Measurements from ENCODE around the gene ENOX1.

DNA sequence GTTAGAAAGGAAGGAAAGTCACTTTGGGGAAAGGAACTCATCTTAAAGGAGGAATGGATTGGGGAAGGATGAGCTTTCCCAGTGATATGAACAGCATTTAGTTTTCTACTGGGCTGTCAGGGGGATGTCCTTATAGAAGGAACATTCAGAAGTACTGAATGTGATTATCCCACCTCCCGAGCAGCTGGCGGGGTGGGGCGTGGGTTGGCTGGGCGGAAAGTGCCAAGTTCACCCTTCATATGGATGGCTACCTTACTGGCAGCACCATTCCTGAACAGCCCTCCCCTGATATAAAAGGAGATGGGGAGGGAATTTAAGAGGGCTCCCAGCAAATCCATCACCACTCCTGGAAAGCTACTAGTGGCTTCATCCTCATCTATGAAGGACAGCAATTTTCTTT lies 572.6 kb downstream of the ENOX1 start:
- TF ChIP-seq, protein P1, sequence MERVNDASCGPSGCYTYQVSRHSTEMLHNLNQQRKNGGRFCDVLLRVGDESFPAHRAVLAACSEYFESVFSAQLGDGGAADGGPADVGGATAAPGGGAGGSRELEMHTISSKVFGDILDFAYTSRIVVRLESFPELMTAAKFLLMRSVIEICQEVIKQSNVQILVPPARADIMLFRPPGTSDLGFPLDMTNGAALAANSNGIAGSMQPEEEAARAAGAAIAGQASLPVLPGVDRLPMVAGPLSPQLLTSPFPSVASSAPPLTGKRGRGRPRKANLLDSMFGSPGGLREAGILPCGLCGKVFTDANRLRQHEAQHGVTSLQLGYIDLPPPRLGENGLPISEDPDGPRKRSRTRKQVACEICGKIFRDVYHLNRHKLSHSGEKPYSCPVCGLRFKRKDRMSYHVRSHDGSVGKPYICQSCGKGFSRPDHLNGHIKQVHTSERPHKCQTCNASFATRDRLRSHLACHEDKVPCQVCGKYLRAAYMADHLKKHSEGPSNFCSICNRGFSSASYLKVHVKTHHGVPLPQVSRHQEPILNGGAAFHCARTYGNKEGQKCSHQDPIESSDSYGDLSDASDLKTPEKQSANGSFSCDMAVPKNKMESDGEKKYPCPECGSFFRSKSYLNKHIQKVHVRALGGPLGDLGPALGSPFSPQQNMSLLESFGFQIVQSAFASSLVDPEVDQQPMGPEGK (CRISPR knock-in tag; IDR thresholded peaks at IDR 0.05; ENCODE audit: borderline replicate concordance) = no peak
- no peak for TF ChIP-seq ZC3H10 (CRISPR knock-in tag; IDR thresholded peaks at IDR 0.05)
- TF ChIP-seq, protein P2, sequence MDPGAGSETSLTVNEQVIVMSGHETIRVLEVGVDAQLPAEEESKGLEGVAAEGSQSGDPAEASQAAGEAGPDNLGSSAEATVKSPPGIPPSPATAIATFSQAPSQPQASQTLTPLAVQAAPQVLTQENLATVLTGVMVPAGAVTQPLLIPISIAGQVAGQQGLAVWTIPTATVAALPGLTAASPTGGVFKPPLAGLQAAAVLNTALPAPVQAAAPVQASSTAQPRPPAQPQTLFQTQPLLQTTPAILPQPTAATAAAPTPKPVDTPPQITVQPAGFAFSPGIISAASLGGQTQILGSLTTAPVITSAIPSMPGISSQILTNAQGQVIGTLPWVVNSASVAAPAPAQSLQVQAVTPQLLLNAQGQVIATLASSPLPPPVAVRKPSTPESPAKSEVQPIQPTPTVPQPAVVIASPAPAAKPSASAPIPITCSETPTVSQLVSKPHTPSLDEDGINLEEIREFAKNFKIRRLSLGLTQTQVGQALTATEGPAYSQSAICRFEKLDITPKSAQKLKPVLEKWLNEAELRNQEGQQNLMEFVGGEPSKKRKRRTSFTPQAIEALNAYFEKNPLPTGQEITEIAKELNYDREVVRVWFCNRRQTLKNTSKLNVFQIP (CRISPR knock-in tag; IDR thresholded peaks at IDR 0.05; ENCODE audit: borderline replicate concordance, low read depth) = no peak
- no peak for TF ChIP-seq PPARA (CRISPR knock-in tag; IDR thresholded peaks at IDR 0.05; ENCODE audit: borderline replicate concordance)
- TF ChIP-seq ESRRG (CRISPR knock-in tag; IDR thresholded peaks at IDR 0.05) = no peak
- TF ChIP-seq, protein P3, sequence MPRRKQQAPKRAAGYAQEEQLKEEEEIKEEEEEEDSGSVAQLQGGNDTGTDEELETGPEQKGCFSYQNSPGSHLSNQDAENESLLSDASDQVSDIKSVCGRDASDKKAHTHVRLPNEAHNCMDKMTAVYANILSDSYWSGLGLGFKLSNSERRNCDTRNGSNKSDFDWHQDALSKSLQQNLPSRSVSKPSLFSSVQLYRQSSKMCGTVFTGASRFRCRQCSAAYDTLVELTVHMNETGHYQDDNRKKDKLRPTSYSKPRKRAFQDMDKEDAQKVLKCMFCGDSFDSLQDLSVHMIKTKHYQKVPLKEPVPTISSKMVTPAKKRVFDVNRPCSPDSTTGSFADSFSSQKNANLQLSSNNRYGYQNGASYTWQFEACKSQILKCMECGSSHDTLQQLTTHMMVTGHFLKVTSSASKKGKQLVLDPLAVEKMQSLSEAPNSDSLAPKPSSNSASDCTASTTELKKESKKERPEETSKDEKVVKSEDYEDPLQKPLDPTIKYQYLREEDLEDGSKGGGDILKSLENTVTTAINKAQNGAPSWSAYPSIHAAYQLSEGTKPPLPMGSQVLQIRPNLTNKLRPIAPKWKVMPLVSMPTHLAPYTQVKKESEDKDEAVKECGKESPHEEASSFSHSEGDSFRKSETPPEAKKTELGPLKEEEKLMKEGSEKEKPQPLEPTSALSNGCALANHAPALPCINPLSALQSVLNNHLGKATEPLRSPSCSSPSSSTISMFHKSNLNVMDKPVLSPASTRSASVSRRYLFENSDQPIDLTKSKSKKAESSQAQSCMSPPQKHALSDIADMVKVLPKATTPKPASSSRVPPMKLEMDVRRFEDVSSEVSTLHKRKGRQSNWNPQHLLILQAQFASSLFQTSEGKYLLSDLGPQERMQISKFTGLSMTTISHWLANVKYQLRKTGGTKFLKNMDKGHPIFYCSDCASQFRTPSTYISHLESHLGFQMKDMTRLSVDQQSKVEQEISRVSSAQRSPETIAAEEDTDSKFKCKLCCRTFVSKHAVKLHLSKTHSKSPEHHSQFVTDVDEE (CRISPR knock-in tag; IDR thresholded peaks at IDR 0.05) = no peak
- TF ChIP-seq RARB (CRISPR knock-in tag; IDR thresholded peaks at IDR 0.05) = no peak
- TF ChIP-seq CSDC2 (CRISPR knock-in tag; IDR thresholded peaks at IDR 0.05) = no peak
- TF ChIP-seq, protein P4, sequence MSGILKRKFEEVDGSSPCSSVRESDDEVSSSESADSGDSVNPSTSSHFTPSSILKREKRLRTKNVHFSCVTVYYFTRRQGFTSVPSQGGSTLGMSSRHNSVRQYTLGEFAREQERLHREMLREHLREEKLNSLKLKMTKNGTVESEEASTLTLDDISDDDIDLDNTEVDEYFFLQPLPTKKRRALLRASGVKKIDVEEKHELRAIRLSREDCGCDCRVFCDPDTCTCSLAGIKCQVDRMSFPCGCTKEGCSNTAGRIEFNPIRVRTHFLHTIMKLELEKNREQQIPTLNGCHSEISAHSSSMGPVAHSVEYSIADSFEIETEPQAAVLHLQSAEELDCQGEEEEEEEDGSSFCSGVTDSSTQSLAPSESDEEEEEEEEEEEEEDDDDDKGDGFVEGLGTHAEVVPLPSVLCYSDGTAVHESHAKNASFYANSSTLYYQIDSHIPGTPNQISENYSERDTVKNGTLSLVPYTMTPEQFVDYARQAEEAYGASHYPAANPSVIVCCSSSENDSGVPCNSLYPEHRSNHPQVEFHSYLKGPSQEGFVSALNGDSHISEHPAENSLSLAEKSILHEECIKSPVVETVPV (CRISPR knock-in tag; IDR thresholded peaks at IDR 0.05) = no peak
- no peak for TF ChIP-seq BACH2 (CRISPR knock-in tag; IDR thresholded peaks at IDR 0.05; ENCODE audit: borderline replicate concordance)
- no peak for TF ChIP-seq TCF4 (CRISPR knock-in tag; IDR thresholded peaks at IDR 0.05; ENCODE audit: borderline replicate concordance)
- no peak for TF ChIP-seq GLIS3 (CRISPR knock-in tag; IDR thresholded peaks at IDR 0.05)
- no peak for TF ChIP-seq ZNF565 (CRISPR knock-in tag; conservative IDR thresholded peaks at IDR 0.05; ENCODE audit: low read depth)
